HG03159 (cell line): ENCODE measurements around the gene GRAP2.
"Not testable (repeated sequence)": the region's sequence is repeated elsewhere in the genome, so short reads cannot be mapped to it uniquely, and the experiment has no call there.

Experiments
- ATAC-seq: cut with Tn5 transposase; IDR thresholded peaks from one replicate; pipeline ENCODE4 v1.9.1; 2021; ENCODE audit warnings: mild to moderate bottlenecking, moderate library complexity; ENCODE audit not compliant: unreplicated experiment

Gene GRAP2

GRCh38 chr22:39896313-39896996 is 4.4 kb upstream of the GRAP2 start:
- ATAC-seq, result no peak

GRCh38 chr22:39897841-39898240 is 3.0 kb upstream of the GRAP2 start:
- no peak for ATAC-seq

- peak; percentile 61 for ATAC-seq
These were observed 1.9 kb upstream of the GRAP2 start for GRCh38 chr22:39898997-39899396.

- no peak for ATAC-seq
These were observed 772 bp downstream of the GRAP2 start for GRCh38 chr22:39901565-39902146.

- ATAC-seq, result not testable (repeated sequence)
These were observed 3.1 kb downstream of the GRAP2 start for GRCh38 chr22:39904024-39904423.

- ATAC-seq, result no peak
These were observed 4.0 kb downstream of the GRAP2 start for GRCh38 chr22:39904862-39905261.

- ATAC-seq, result no peak
These were observed 4.8 kb downstream of the GRAP2 start for GRCh38 chr22:39905687-39906086.

GRCh38 chr22:39906207-39906606 is 5.3 kb downstream of the GRAP2 start:
- ATAC-seq, result no peak

- no peak for ATAC-seq
These were observed 6.2 kb downstream of the GRAP2 start for GRCh38 chr22:39907047-39907446.

- no peak for ATAC-seq
These were observed 6.8 kb downstream of the GRAP2 start for GRCh38 chr22:39907605-39908097.

- no peak for ATAC-seq
These were observed 7.3 kb downstream of the GRAP2 start for GRCh38 chr22:39908136-39908535.

GRCh38 chr22:39908737-39909136 is 7.9 kb downstream of the GRAP2 start:
- ATAC-seq, result no peak

- ATAC-seq, result no peak
These were observed 10.2 kb downstream of the GRAP2 start for GRCh38 chr22:39910876-39911613.

GRCh38 chr22:39913321-39913720 is 12.4 kb downstream of the GRAP2 start:
- no peak for ATAC-seq

- no peak for ATAC-seq
These were observed 13.0 kb downstream of the GRAP2 start for GRCh38 chr22:39913886-39914285.

- ATAC-seq, result no peak
These were observed 13.7 kb downstream of the GRAP2 start for GRCh38 chr22:39914584-39914983.

- no peak for ATAC-seq
These were observed 14.4 kb downstream of the GRAP2 start for GRCh38 chr22:39915295-39915726.

- no peak for ATAC-seq
These were observed 15.6 kb downstream of the GRAP2 start for GRCh38 chr22:39916496-39916895.

- no peak for ATAC-seq
These were observed 16.3 kb downstream of the GRAP2 start for GRCh38 chr22:39917197-39917643.

- no peak for ATAC-seq
These were observed 17.1 kb downstream of the GRAP2 start for GRCh38 chr22:39917776-39918495.

GRCh38 chr22:39920134-39920743 is 19.4 kb downstream of the GRAP2 start:
- ATAC-seq, result no peak
